ENCODE data around the gene GIGYF2. TPM values are rescaled to one million over a fixed set of nuclear protein-coding genes. Genes with fewer than 3 reads are reported as not detected.
"Not testable (repeated sequence)": the region's sequence is repeated elsewhere in the genome, so short reads cannot be mapped to it uniquely, and the experiment has no call there.

The GIGYF2 gene
- polyA plus RNA-seq, 1 of the 3 experiments (the other 2 are of a cell fraction), result 12.8 TPM

DNA sequence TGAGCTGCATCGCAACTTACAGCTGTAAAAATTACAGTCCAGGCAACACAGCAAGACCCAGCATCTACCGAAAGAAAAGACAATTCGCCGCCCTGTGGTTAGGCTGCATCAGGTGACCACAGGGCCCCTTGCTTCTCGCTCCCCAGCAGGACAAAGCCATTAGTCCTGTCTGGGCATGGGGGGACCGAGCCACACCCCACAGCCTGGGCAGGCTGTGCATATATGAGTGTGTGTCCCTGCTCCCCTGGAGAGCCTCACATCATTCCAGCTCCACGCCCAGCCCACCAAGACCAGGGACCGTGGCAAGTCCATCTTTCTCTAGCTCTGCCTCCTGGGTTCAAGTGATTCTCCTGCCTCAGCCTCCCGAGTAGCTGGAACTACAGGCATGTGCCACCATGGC lies 206.9 kb downstream of the GIGYF2 start (continued):
- TF ChIP-seq NFIC (IDR thresholded peaks at IDR 0.05; ENCODE audit: borderline replicate concordance), result no peak
- TF ChIP-seq RFX5 (IDR thresholded peaks at IDR 0.05; ENCODE audit: low read length), result no peak
- TF ChIP-seq FOSL2 (IDR thresholded peaks at IDR 0.05; ENCODE audit: borderline replicate concordance, low read depth), result no peak
- TF ChIP-seq RAD21 (IDR thresholded peaks at IDR 0.05; ENCODE audit: low read length), result no peak

DNA sequence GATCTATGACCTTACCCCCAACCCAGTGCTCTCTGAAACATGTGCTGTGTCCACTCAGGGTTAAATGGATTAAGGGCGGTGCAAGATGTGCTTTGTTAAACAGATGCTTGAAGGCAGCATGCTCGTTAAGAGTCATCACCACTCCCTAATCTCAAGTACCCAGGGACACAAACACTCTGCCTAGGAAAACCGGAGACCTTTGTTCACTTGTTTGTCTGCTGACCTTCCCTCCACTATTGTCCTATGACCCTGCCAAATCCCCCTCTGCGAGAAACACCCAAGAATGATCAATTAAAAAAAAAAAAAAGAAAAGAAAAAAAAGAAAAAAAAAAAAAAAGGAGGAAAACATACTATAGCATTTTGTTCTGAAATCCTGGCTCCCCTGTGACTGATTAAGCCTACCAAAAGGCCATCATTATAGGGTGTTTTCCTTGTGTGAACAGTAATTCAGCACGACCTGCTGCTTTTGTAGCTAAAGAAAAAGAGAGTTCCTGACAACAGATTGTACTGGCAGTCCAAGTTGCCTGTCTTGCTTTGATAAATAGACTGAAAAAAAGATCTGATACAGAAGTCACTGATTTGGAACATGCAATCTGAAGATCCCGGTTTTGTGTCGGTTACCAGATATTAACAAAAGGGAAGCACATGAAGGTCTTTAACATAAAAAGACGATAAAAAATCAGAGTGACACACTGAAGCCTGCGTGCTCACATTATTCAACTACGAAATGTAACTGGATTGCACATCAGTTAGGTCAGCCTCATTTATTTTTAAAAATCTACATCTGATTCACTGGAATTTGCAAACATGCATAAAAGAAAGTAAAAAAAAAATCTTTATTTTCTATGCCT lies 210.0 kb downstream of the GIGYF2 start:
- H4K20me1 ChIP-seq (ENCODE audit: insufficient read depth); H3K4me1 ChIP-seq (ENCODE audit: control insufficient read depth in 1 of 2, insufficient read depth in 2 of 2, low read depth in 1 of 2, low read length in 1 of 2); H3F3A ChIP-seq (replicated peaks; ENCODE audit: insufficient read depth); H3K4me2 ChIP-seq; CTCF ChIA-PET; H2AFZ ChIP-seq (ENCODE audit: low read depth); H3K4me3 ChIP-seq (ENCODE audit: low read depth in 2 of 2, low read length in 1 of 2); H3K27me3 ChIP-seq (ENCODE audit: insufficient read depth); H3K79me2 ChIP-seq (ENCODE audit: insufficient read depth); POLR2A ChIA-PET; H3K36me3 ChIP-seq (replicated peaks in 1 of 2; ENCODE audit: control insufficient read depth in 1 of 2, insufficient read depth in 2 of 2, low read length in 1 of 2); DNase-seq; H3K27ac ChIP-seq (ENCODE audit: low read depth in 2 of 2, low read length in 1 of 2); H3K9me2 ChIP-seq; H3K9ac ChIP-seq; H3K9me3 ChIP-seq: not testable (repeated sequence)
- WGBS (ENCODE audit: low lambda C conversion rate), result 69% methylated on average over 9 of the region's 10 CpGs

GRCh38 chr2:232907718-232908085 lies 210.6 kb downstream of the GIGYF2 start:
- H3K9me3 ChIP-seq; H3F3A ChIP-seq (replicated peaks; ENCODE audit: insufficient read depth); H3K4me3 ChIP-seq (ENCODE audit: low read depth in 2 of 2, low read length in 1 of 2); CTCF ChIA-PET; H3K4me1 ChIP-seq (ENCODE audit: control insufficient read depth in 1 of 2, insufficient read depth in 2 of 2, low read depth in 1 of 2, low read length in 1 of 2); H2AFZ ChIP-seq (ENCODE audit: low read depth); H3K36me3 ChIP-seq (replicated peaks in 1 of 2; ENCODE audit: control insufficient read depth in 1 of 2, insufficient read depth in 2 of 2, low read length in 1 of 2); H3K79me2 ChIP-seq (ENCODE audit: insufficient read depth); H3K4me2 ChIP-seq; H3K27ac ChIP-seq (ENCODE audit: low read depth in 2 of 2, low read length in 1 of 2); H4K20me1 ChIP-seq (ENCODE audit: insufficient read depth); H3K27me3 ChIP-seq (ENCODE audit: insufficient read depth); POLR2A ChIA-PET; H3K9ac ChIP-seq; DNase-seq; H3K9me2 ChIP-seq: not testable (repeated sequence)
- WGBS (ENCODE audit: low lambda C conversion rate), result 89% methylated on average over 9 of the region's 9 CpGs

DNA sequence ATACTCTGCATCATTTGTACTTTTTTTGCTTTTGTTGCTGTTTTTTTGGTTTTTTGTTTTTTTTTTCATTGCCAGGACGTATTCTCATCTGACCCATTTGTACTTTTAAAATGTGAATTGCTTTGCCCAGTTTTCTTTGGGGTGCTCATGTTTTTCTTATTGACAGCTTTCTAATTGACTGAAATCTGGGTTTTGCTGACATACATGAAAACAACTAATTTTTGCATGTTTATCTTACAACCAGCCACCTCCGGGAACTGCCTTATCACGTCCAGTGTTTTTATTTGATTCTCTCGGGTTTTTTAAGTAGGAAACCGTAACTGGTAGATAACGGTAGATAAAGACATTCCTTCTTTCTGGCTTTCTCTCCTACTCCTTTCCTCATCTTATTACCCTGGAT lies 211.6 kb downstream of the GIGYF2 start:
- no peaks in the 10 kb centered on the region for H3K79me2 ChIP-seq (ENCODE audit: insufficient read depth)
- no peak overlapping the region for H3K9ac ChIP-seq
- H2AFZ ChIP-seq (ENCODE audit: low read depth), result no peak overlapping the region
- no peaks in the 10 kb centered on the region for H4K20me1 ChIP-seq (ENCODE audit: insufficient read depth)
- H3K27ac ChIP-seq (ENCODE audit: low read depth in 2 of 2, low read length in 1 of 2), result no peak overlapping the region
- no peak overlapping the region for H3K4me2 ChIP-seq
- no peaks in the 10 kb centered on the region for H3K9me2 ChIP-seq
- no peaks in the 10 kb centered on the region for H3F3A ChIP-seq (replicated peaks; ENCODE audit: insufficient read depth)
- no peak overlapping the region for H3K4me3 ChIP-seq (ENCODE audit: low read depth in 2 of 2, low read length in 1 of 2)
- POLR2A ChIA-PET, result no interaction called here
- CTCF ChIA-PET, result no interaction called here
- H3K4me1 ChIP-seq (ENCODE audit: control insufficient read depth in 1 of 2, insufficient read depth in 2 of 2, low read depth in 1 of 2, low read length in 1 of 2), result no peaks in the 10 kb centered on the region
- H3K36me3 ChIP-seq (replicated peaks in 1 of 2; ENCODE audit: control insufficient read depth in 1 of 2, insufficient read depth in 2 of 2, low read length in 1 of 2), result no peaks in the 10 kb centered on the region
- no peak for DNase-seq
- no peak for TF ChIP-seq REST (IDR thresholded peaks at IDR 0.05; ENCODE audit: low read depth, low read length)
- TF ChIP-seq EP300 (IDR thresholded peaks at IDR 0.05; ENCODE audit: borderline replicate concordance in 1 of 2, low read depth in 1 of 2, low read length in 1 of 2), result no peak
- TF ChIP-seq RXRA (IDR thresholded peaks at IDR 0.05; ENCODE audit: borderline replicate concordance, low read depth), result no peak
- no peak for TF ChIP-seq RCOR1 (IDR thresholded peaks at IDR 0.05; ENCODE audit: low read length)
- no peak for TF ChIP-seq FOXM1 (IDR thresholded peaks at IDR 0.05; ENCODE audit: low read depth)
- no peak for TF ChIP-seq PBX3 (IDR thresholded peaks at IDR 0.05)
- no peak for TF ChIP-seq MEF2A (IDR thresholded peaks at IDR 0.05; ENCODE audit: borderline replicate concordance, low read depth)
- H3K27me3 ChIP-seq (ENCODE audit: insufficient read depth), result no peaks in the 10 kb centered on the region
- 79% methylated on average over 6 of the region's 6 CpGs for WGBS (ENCODE audit: low lambda C conversion rate)
- no peaks in the 10 kb centered on the region for H3K9me3 ChIP-seq
